Measurements from ENCODE around the gene ALKBH6. TPM values are rescaled to one million over a fixed set of nuclear protein-coding genes. Genes with fewer than 3 reads are reported as not detected.
"Not testable (repeated sequence)": the region's sequence is repeated elsewhere in the genome, so short reads cannot be mapped to it uniquely, and the experiment has no call there.

ALKBH6 gene
- total RNA-seq, 2 donors from 2014 or later: 64.5 to 68.1 TPM

- Mint-ChIP-seq H3K27me3 (peaks cover 0 to 3% of the 10 kb centered on the region in 2 donors), H3K27ac (peak overlapping the region in 1 of 2 donors; percentile 93), H3K9me3 (no peaks in the 10 kb centered on the region), H3K36me3 (no peaks in the 10 kb centered on the region), H3K4me3 (peak overlapping the region; percentile 96), H3K4me1 (ENCODE audit: low read depth in 2 of 2) (peaks cover 17 to 28% of the 10 kb centered on the region in 2 donors)
- DNase-seq (ENCODE audit: low spot score): no peak
- no peak for ATAC-seq
Observed at GRCh38 chr19:35993923-35994598, 20.0 kb downstream of the ALKBH6 start.

- Mint-ChIP-seq H3K36me3 (no peaks in the 10 kb centered on the region), H3K4me1 (ENCODE audit: low read depth in 2 of 2) (peaks cover 17 to 28% of the 10 kb centered on the region in 2 donors), H3K27ac (no peak overlapping the region), H3K4me3 (no peak overlapping the region), H3K27me3 (peaks cover 0 to 5% of the 10 kb centered on the region in 2 donors), H3K9me3 (no peaks in the 10 kb centered on the region)
- DNase-seq (ENCODE audit: low spot score) (no peak), ATAC-seq (no peak)
Observed at GRCh38 chr19:35992907-35993765, 20.9 kb downstream of the ALKBH6 start.

DNA sequence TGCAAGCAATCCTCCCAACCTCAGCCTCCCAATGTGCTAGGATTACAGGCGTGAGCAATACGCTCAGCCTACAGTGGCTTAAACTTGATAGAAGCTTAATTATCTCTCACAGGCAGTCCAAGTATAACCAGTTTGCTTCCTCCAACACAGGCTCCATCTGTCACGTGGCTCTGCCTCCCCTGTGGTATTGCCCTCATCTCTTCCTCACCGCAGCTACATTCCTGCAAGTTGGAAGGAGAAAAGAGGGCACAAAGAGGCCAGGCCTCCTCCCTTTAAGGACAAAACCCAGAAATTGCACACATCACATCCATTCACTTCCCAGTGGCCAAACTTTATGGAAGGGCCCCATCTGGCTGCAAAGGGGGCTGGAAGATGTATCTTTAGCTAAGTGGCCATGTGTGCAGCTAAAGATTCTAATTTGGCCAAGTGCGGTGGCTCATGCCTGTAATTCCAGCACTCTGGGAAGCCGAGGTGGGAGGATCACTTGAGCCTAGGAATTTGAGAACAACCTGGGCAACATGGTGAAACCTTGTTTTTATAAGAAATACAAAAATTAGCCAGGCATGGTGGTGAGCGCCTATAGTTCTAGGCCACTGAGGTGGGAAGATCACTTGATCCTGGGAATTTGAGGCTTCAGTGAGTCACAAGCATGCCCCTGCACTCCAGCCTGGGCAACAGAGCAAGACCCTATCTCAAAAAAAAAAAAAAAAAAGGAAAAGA is 22.1 kb downstream of the ALKBH6 start:
- ATAC-seq: no peak
- Mint-ChIP-seq H3K27ac (no peak overlapping the region), H3K4me1 (ENCODE audit: low read depth in 2 of 2) (peaks cover 17 to 23% of the 10 kb centered on the region in 2 donors), H3K4me3 (no peak overlapping the region), H3K9me3 (no peaks in the 10 kb centered on the region), H3K27me3 (peaks cover under 1 to 6% of the 10 kb centered on the region in 2 donors), H3K36me3 (no peaks in the 10 kb centered on the region)
- DNase-seq (ENCODE audit: low spot score): no peak

DNA sequence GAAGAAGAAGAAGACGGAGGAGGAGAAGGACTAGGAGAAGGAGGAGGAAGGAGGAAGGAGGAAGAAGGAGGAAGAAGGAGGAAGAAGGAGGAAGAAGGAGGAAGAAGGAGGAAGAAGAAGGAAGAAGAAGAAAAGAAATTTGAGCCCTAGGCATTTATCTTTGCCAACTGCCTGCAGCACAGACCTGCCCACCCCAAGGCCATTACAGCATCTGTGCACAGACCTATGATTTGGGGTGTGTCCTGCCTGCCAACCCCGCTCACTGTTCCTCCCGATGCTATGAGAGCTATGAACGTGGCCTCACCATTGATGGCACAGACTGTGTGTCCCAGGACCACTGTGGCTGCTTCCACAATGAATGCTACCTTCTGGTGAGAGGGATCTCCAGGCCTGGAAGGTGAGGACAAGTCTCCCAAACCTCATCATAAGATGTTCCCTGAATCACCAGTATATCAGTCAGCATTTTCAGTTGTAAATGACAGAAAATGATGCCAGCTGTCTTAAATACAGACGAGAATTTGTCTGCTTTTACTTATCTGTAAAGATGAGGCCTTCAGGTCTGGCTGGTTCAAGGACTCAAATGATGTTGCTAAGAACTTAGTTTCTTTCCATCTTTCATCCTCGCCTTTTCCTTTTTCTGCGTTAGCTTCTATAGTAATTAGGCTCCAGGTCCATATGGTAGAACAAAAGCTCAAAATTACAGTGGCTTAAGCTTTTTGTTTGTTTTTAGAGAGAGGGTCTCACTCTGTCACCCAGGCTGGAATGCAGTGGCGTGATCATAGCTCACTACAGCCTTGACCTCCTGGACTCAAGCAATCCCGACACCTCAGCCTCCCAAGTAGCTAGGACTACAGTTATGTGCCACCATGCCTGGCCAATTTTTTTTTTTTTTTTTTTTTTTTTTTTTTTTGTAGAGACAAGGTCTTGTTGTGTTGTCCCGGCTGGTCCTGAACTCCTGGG is 23.0 kb downstream of the ALKBH6 start:
- no peaks in the 10 kb centered on the region for H3K36me3 Mint-ChIP-seq
- DNase-seq (ENCODE audit: low spot score): no peak
- peaks cover 9 to 18% of the 10 kb centered on the region in 2 donors for H3K4me1 Mint-ChIP-seq (ENCODE audit: low read depth in 2 of 2)
- H3K4me3 Mint-ChIP-seq: no peak overlapping the region
- H3K27me3 Mint-ChIP-seq: peaks cover 9 to 11% of the 10 kb centered on the region in 2 donors
- no peaks in the 10 kb centered on the region for H3K9me3 Mint-ChIP-seq
- ATAC-seq: no peak
- H3K27ac Mint-ChIP-seq: peak overlapping the region in 1 of 2 donors; percentile 68

DNA sequence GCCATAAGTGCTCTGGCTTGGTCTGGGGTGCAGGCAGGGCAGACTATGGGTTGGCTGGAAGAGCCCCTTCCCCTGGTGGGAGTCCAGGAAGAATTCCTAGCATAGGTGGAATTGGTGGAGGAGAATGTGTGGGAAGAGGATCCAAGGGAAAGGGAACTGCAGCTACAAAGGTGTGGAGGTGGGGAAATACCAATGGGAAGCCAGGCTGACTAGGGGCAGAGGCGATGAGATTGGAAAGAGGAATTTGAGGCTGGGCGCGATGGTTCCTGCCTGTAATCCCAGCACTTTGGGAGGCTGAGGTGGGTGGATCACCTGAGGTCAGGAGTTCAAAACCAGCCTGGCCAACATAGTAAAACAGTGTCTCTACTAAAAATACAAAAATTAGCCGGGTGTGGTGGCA is 23.9 kb downstream of the ALKBH6 start:
- Mint-ChIP-seq H3K4me3 (no peak overlapping the region), H3K27me3 (peaks cover 18 to 20% of the 10 kb centered on the region in 2 donors), H3K4me1 (ENCODE audit: low read depth in 2 of 2) (peaks cover 5 to 14% of the 10 kb centered on the region in 2 donors), H3K27ac (peak overlapping the region in 1 of 2 donors; percentile 68), H3K36me3 (no peaks in the 10 kb centered on the region), H3K9me3 (no peaks in the 10 kb centered on the region)
- ATAC-seq (no peak), DNase-seq (ENCODE audit: low spot score) (no peak)

- no peak for ATAC-seq
- peaks cover 0 to 7% of the 10 kb centered on the region in 2 donors for H3K4me1 Mint-ChIP-seq (ENCODE audit: low read depth in 2 of 2)
- no peak overlapping the region for H3K27ac Mint-ChIP-seq
- H3K36me3 Mint-ChIP-seq: no peaks in the 10 kb centered on the region
- DNase-seq (ENCODE audit: low spot score): no peak
- no peak overlapping the region for H3K4me3 Mint-ChIP-seq
- H3K27me3 Mint-ChIP-seq: peaks cover 30 to 31% of the 10 kb centered on the region in 2 donors
- H3K9me3 Mint-ChIP-seq: no peaks in the 10 kb centered on the region
Observed at GRCh38 chr19:35988824-35989223, 25.2 kb downstream of the ALKBH6 start.

DNA sequence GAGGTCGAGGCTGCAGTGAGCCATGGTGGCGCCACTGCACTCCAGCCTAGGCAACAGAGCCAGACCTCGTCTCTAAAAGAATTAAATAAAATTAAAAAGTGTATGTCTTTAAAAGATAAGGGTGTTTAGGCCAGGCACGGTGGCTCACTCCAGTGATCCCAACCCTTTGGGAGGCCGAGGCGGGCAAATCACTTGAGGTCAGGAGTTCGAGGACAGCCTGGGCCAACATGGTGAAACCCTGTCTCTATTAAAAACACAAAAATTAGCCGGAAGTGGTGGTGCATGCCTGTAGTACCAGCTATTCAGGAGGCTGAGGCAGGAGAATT is 26.5 kb downstream of the ALKBH6 start:
- H3K9me3 Mint-ChIP-seq: no peaks in the 10 kb centered on the region
- DNase-seq (ENCODE audit: low spot score) (no peak), ATAC-seq (no peak)
- H3K4me3 Mint-ChIP-seq: no peak overlapping the region
- peaks cover 0 to 3% of the 10 kb centered on the region in 2 donors for H3K4me1 Mint-ChIP-seq (ENCODE audit: low read depth in 2 of 2)
- H3K27me3 Mint-ChIP-seq: peaks cover 30 to 32% of the 10 kb centered on the region in 2 donors
- no peaks in the 10 kb centered on the region for H3K36me3 Mint-ChIP-seq
- H3K27ac Mint-ChIP-seq: no peak overlapping the region

- H3K4me3 Mint-ChIP-seq: peak overlapping the region; percentile 68
- H3K27me3 Mint-ChIP-seq: peaks cover 30 to 32% of the 10 kb centered on the region in 2 donors
- ATAC-seq (peak; percentile 37 to 46), DNase-seq (ENCODE audit: low spot score) (no peak)
- H3K36me3 Mint-ChIP-seq: no peaks in the 10 kb centered on the region
- no peak overlapping the region for H3K27ac Mint-ChIP-seq
- peaks cover 0 to 3% of the 10 kb centered on the region in 2 donors for H3K4me1 Mint-ChIP-seq (ENCODE audit: low read depth in 2 of 2)
- H3K9me3 Mint-ChIP-seq: no peaks in the 10 kb centered on the region
Observed at GRCh38 chr19:35986664-35987570, 27.1 kb downstream of the ALKBH6 start.

- peaks cover 0 to 3% of the 10 kb centered on the region in 2 donors for H3K4me1 Mint-ChIP-seq (ENCODE audit: low read depth in 2 of 2)
- no peak for DNase-seq (ENCODE audit: low spot score)
- no peaks in the 10 kb centered on the region for H3K36me3 Mint-ChIP-seq
- no peak overlapping the region for H3K27ac Mint-ChIP-seq
- peaks cover 30 to 36% of the 10 kb centered on the region in 2 donors for H3K27me3 Mint-ChIP-seq
- H3K9me3 Mint-ChIP-seq: no peaks in the 10 kb centered on the region
- ATAC-seq: no peak
- H3K4me3 Mint-ChIP-seq: peak overlapping the region; percentile 68
Observed at GRCh38 chr19:35986111-35986510, 27.9 kb downstream of the ALKBH6 start.

GRCh38 chr19:35983177-35983576 is 30.8 kb downstream of the ALKBH6 start:
- Mint-ChIP-seq H3K27me3 (peaks cover 38 to 42% of the 10 kb centered on the region in 2 donors), H3K4me1 (ENCODE audit: low read depth in 2 of 2) (peaks cover 0 to 3% of the 10 kb centered on the region in 2 donors), H3K27ac (no peak overlapping the region)

GRCh38 chr19:35980997-35981396 is 33.0 kb downstream of the ALKBH6 start:
- not testable (repeated sequence) for H3K27ac Mint-ChIP-seq; H3K9me3 Mint-ChIP-seq; H3K36me3 Mint-ChIP-seq; H3K4me1 Mint-ChIP-seq (ENCODE audit: low read depth in 2 of 2); ATAC-seq; DNase-seq (ENCODE audit: low spot score); H3K4me3 Mint-ChIP-seq
- peaks cover 33 to 35% of the 10 kb centered on the region in 2 donors for H3K27me3 Mint-ChIP-seq

More at GRCh38 chr19:35983177-35983576, 30.8 kb downstream of the ALKBH6 start:
- no peaks in the 10 kb centered on the region for H3K9me3 Mint-ChIP-seq
- no peak overlapping the region for H3K4me3 Mint-ChIP-seq
- no peak for DNase-seq (ENCODE audit: low spot score)
- no peak for ATAC-seq
- H3K36me3 Mint-ChIP-seq: no peaks in the 10 kb centered on the region

DNA sequence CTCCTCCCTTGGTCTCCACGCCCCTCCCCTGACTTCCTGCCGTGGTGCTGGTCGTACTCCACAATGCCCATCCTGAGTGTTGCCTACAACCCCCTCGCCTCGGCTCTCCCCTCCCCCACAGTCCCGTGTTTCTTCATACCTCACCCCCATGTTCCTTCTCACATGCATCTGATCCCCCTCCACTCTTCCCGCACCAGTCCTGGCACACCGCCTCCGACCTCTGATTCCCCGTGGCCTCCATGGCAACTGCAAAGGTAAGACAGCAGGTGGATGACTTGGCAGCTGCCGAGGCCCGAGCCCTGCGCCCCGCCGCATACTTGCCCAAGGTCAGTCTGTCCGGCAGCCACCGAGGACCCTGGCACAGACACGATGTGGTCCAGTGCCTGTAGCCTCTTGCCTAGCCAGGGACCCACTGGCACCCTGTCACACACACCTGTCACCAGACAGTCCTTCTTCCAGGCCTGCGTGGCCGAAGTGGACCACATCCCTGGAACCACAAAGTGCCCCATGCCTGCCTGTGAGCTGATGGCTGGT is 35.1 kb downstream of the ALKBH6 start:
- Mint-ChIP-seq H3K9me3 (no peaks in the 10 kb centered on the region), H3K27me3 (peaks cover 12 to 17% of the 10 kb centered on the region in 2 donors), H3K36me3 (no peaks in the 10 kb centered on the region), H3K27ac (no peak overlapping the region), H3K4me1 (ENCODE audit: low read depth in 2 of 2) (no peaks in the 10 kb centered on the region), H3K4me3 (no peak overlapping the region)
- DNase-seq (ENCODE audit: low spot score) (no peak), ATAC-seq (no peak)

All from natural killer cell treated with Interleukin-12 subunit alpha and Interleukin-12 subunit beta and Interleukin-15 and Interleukin-18, amount 100 ng/mL, for 72 hours (primary cell).